Measurements from ENCODE around the gene FYB1.

The FYB1 gene

DNA sequence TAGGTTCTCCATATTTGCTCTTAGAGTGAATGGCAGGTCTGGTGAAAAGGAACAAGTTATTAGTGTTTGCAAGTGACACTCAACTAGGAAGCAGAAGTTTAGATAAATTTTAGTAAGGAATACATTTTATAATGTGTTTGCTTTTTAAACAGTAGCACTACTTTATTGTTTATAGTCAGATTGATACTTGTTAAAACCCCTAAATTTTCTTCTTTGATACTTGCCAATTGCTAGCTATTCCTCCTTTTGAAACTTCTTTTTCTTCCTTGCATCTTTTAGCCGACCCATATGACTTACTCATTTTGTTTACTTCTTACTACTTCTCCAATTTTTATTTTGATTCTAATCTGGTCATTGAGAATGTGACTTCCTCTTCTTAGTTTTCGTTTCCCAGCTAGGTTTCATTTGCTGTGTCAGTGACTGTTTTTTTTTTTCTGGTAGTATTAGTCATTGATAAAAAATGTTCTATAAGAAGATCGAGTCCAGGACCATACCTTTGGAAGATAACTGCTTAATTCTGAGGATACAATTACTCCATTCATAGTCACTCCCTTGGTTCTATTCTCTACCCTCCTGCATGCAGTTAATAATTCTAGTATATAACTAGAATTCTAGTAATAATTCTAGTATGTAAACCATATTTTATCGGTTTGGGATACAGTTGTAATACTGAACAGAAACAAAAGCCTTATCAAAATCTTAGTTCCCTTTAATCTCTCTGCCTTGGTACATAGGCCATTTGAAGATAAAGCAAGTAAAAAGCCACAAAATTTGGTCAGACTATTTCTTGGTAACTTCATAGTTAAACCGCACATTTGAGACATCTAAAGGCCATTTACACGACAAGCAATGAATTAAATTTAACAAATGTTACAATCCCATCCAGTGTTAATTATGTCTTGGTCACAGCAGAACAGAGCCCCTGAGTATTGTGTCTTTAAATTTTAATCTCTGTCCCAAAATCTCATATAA is 142.3 kb downstream of the FYB1 start:
- TF ChIP-seq, protein P1, sequence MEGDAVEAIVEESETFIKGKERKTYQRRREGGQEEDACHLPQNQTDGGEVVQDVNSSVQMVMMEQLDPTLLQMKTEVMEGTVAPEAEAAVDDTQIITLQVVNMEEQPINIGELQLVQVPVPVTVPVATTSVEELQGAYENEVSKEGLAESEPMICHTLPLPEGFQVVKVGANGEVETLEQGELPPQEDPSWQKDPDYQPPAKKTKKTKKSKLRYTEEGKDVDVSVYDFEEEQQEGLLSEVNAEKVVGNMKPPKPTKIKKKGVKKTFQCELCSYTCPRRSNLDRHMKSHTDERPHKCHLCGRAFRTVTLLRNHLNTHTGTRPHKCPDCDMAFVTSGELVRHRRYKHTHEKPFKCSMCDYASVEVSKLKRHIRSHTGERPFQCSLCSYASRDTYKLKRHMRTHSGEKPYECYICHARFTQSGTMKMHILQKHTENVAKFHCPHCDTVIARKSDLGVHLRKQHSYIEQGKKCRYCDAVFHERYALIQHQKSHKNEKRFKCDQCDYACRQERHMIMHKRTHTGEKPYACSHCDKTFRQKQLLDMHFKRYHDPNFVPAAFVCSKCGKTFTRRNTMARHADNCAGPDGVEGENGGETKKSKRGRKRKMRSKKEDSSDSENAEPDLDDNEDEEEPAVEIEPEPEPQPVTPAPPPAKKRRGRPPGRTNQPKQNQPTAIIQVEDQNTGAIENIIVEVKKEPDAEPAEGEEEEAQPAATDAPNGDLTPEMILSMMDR (IDR thresholded peaks at IDR 0.05; ENCODE audit: low read depth, low read length) = no peak
- H3K4me3 ChIP-seq (ENCODE audit: low read depth, low read length) = no peak overlapping the region

DNA sequence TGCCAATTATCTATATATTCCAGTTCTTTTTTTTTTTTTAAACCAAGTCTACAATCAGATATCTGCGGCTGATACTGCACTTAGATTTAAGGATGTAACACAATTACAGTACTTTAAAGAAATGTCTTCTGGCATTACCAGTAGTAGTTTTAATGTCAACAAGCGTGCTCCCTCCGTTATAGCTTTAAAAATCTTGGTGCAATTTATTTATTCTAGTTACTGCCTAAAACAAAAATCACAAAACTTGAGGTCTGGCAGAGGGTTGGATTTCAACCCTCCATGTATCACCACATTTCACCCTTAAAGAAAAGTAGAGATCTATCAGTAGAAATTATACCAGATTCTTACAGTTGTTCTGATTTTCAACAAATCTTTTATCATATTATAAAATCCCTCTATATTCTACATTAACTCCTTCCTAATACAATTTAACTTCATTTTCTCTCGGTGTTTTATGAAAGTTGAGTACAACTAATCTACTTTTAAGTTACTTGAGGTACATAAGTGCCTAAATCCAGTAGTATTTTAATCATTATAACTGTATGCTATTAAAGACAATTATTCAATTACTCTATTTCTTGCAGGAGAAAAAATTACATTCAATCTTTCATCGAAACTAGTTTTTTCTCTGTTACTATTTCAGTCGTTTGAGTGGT is 143.1 kb downstream of the FYB1 start:
- TF ChIP-seq, protein P1 (IDR thresholded peaks at IDR 0.05; ENCODE audit: low read depth, low read length) = no peak
- H3K4me3 ChIP-seq (ENCODE audit: low read depth, low read length) = no peak overlapping the region

DNA sequence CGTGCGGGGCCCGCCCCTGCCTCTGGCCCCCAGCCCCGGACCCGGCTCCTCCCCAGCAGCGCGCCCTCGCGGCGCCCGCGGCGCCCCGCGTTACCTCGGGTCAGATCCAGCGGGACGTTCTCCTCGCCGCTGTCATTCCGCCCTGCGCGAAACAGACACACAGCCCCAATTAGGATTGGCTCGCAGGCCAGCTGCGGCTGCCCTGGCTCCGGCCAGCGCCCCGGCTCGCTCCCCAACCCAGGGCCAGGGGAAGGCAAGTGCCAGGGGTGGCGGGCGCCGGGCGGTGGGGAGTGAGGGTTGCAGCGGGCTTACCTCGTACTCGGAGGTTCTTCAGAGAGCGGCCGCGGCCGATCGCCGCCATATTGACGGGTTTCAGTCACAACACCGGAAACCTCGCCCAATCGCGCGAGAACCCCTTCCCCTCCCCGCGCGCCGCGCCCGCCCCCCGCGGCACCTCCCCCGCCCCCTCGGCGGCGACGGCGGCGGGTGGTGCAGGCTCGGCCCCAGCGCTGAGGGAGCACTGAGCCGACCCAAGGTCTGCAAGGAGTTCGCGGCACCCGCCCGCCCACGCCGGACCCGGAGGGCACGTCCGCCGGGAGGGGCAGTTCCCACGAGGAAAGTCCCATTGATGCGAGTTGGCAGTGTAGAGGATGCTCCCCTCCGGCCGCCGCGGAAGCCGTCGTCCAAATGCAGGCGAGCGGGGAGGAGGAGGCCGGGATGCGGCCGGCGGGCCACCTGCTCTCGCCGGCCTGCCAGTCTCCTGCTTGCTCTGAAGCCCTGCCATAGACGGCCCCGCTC is 145.1 kb downstream of the FYB1 start, which contains the start of gene RICTOR:
Gene RICTOR, minus strand, starts transcription at position 383 of the 798 bp plus-strand sequence. Its CDS starts 22 bp downstream, at position 361.
- peak within 1 kb of the TSS; percentile 86 for H3K4me3 ChIP-seq (ENCODE audit: low read depth, low read length)
- TF ChIP-seq, protein P1 (IDR thresholded peaks at IDR 0.05; ENCODE audit: low read depth, low read length) = no peak

DNA sequence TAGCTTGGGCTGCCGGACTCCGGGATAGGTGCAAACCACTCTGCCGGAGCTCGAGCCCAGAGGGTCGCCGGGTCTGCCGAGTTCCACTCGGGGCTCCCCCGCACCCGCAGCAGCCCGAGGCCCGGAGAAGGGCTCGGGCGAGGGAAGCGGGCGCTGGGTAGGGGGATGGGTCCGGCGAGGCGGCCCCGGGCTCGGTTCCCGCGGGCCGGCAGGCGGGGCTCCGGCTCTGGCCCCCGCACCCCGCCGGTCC is 145.7 kb downstream of the FYB1 start:
- TF ChIP-seq, protein P1 (IDR thresholded peaks at IDR 0.05; ENCODE audit: low read depth, low read length) = no peak
- peak overlapping the region; percentile 86 for H3K4me3 ChIP-seq (ENCODE audit: low read depth, low read length)

DNA sequence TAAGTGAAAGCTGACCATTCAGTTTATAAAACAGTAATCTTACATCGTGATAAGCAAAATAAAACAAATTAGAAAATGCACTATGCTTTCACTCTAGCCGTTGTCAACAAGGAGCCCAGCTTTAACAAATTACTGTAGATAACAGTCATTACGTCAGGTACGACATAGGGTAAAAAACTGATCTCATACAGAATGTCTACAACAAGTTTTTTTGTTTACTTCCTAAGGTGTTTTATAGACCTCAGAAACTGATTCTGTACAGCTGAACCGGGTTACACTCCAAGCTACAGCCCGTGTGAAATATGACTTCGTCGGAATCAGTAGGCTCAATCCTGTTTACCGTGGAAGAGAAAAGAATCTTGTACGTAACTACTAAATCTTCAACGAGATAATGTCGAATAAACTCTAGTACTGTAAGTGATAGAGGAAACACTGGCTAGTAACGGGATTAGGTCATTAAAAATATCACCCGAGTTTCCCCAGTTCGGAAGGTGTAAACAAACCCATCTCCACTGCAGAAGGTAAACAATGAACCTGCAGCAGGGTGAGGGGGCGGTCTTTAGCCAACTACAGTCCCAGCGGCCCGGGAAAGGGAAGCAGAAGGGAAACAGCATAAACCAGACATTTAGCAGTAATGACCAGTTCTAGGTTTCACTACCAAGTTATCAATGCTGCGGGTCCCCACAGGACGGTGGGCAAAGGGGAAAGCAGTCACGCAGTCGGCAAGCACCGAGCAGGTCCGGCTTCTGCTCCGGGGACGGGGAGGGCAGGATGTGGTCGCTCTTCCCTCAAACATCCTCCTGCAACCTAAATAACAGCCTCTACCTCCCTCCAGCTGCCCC is 146.2 kb downstream of the FYB1 start:
- H3K4me3 ChIP-seq (ENCODE audit: low read depth, low read length) = peak overlapping the region; percentile 86
- TF ChIP-seq, protein P1 (IDR thresholded peaks at IDR 0.05; ENCODE audit: low read depth, low read length) = no peak

DNA sequence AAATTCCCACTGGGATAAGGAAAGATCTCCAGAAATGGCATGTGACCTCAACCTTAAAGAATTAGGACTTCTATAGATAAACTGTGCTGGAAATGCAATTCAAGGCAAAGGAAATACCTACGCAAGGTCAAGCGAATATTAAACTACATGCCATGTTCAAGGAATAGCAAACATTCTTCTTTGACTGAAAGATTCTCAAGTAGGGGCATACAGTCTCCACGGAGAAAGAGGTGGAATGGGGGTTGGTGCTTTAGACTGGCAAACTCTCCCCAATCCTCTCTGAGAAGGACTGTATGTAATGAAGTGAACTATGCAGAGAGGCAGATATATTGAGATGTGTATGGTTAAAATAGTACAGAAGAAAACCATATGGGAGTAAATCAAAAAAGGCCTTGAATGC is 151.3 kb downstream of the FYB1 start:
- TF ChIP-seq, protein P1 (IDR thresholded peaks at IDR 0.05; ENCODE audit: low read depth, low read length) = no peak
- H3K4me3 ChIP-seq (ENCODE audit: low read depth, low read length) = no peak overlapping the region

Data from WI38 (cell line).